LNCaP clone FGC (cell line): ENCODE measurements around the gene STAT5B.

ENCODE experiments used
- DNase-seq: peaks from one replicate; pipeline ENCODE4 v3.0.0-alpha.2; 2011; ENCODE audit warnings: low read depth
- H3K4me3 ChIP-seq: 2 replicates; pipeline ENCODE4 v1.5.1; 2011; ENCODE audit warnings: mild to moderate bottlenecking, low read depth, low read length, control low read depth
- CTCF ChIP-seq: IDR thresholded peaks from 2 replicates; pipeline ENCODE4 v1.5.1; 2012; ENCODE audit warnings: mild to moderate bottlenecking; ENCODE audit not compliant: control insufficient read depth, insufficient read depth; ENCODE audit errors: extremely low read depth

The STAT5B gene

GRCh38 chr17:42255445-42255844 is 20.7 kb downstream of the STAT5B start:
- DNase-seq: no peak
- no peak for TF ChIP-seq CTCF
- H3K4me3 ChIP-seq: no peak overlapping the region

GRCh38 chr17:42253578-42253977 is 22.6 kb downstream of the STAT5B start:
- no peak overlapping the region for H3K4me3 ChIP-seq
- no peak for DNase-seq
- TF ChIP-seq CTCF: no peak

GRCh38 chr17:42252597-42253550 is 23.3 kb downstream of the STAT5B start:
- no peak overlapping the region for H3K4me3 ChIP-seq
- DNase-seq: no peak
- TF ChIP-seq CTCF: no peak

- no peak for DNase-seq
- H3K4me3 ChIP-seq: no peak overlapping the region
- TF ChIP-seq CTCF: 0 out of 2 replicates have a peak, but pooled peaks have one; percentile 18
Measured at GRCh38 chr17:42251115-42251514, 25.1 kb downstream of the STAT5B start.

GRCh38 chr17:42249681-42250446 is 26.3 kb downstream of the STAT5B start:
- no peak for TF ChIP-seq CTCF
- no peak overlapping the region for H3K4me3 ChIP-seq

GRCh38 chr17:42248351-42249179 is 27.6 kb downstream of the STAT5B start:
- DNase-seq: peak; percentile 38
- peak overlapping the region; percentile 36; the same call in 1 of the 2 replicates for H3K4me3 ChIP-seq
- no peak for TF ChIP-seq CTCF

More at GRCh38 chr17:42249681-42250446, 26.3 kb downstream of the STAT5B start:
- no peak for DNase-seq
